HG02678 (cell line): ENCODE data around the gene HPS5.

Source experiments
- ATAC-seq: cut with Tn5 transposase; IDR thresholded peaks from one replicate; pipeline ENCODE4 v1.9.1; 2021; ENCODE audit warnings: mild to moderate bottlenecking, moderate library complexity; ENCODE audit not compliant: unreplicated experiment

HPS5 gene

GRCh38 chr11:18319914-18320313 lies 2.0 kb downstream of the HPS5 start:
- ATAC-seq, result no peak

- ATAC-seq, result no peak
Observed at GRCh38 chr11:18317551-18317950, 4.4 kb downstream of the HPS5 start.

- no peak for ATAC-seq
Observed at GRCh38 chr11:18315893-18316292, 6.0 kb downstream of the HPS5 start.

GRCh38 chr11:18314784-18315523 lies 7.0 kb downstream of the HPS5 start:
- no peak for ATAC-seq

GRCh38 chr11:18313965-18314763 lies 7.8 kb downstream of the HPS5 start:
- no peak for ATAC-seq

- ATAC-seq, result no peak
Observed at GRCh38 chr11:18312663-18313420, 9.1 kb downstream of the HPS5 start.

GRCh38 chr11:18312012-18312411 lies 9.9 kb downstream of the HPS5 start:
- ATAC-seq, result no peak

- no peak for ATAC-seq
Observed at GRCh38 chr11:18310800-18311340, 11.1 kb downstream of the HPS5 start.

- ATAC-seq, result no peak
Observed at GRCh38 chr11:18309691-18310090, 12.2 kb downstream of the HPS5 start.

- no peak for ATAC-seq
Observed at GRCh38 chr11:18308242-18308641, 13.7 kb downstream of the HPS5 start.

GRCh38 chr11:18307461-18308139 lies 14.3 kb downstream of the HPS5 start:
- no peak for ATAC-seq

GRCh38 chr11:18304745-18305144 lies 17.2 kb downstream of the HPS5 start:
- no peak for ATAC-seq

GRCh38 chr11:18299721-18300120 lies 22.2 kb downstream of the HPS5 start:
- no peak for ATAC-seq

GRCh38 chr11:18295316-18295715 lies 26.6 kb downstream of the HPS5 start:
- no peak for ATAC-seq

GRCh38 chr11:18294862-18295261 lies 27.1 kb downstream of the HPS5 start:
- ATAC-seq, result no peak

GRCh38 chr11:18288911-18289310 lies 33.0 kb downstream of the HPS5 start:
- ATAC-seq, result no peak

- no peak for ATAC-seq
Observed at GRCh38 chr11:18285841-18286240, 36.1 kb downstream of the HPS5 start.

GRCh38 chr11:18282626-18283025 lies 39.3 kb downstream of the HPS5 start:
- no peak for ATAC-seq

GRCh38 chr11:18280438-18281045 lies 41.4 kb downstream of the HPS5 start:
- peak; percentile 95 for ATAC-seq

GRCh38 chr11:18277565-18278271 lies 44.2 kb downstream of the HPS5 start:
- ATAC-seq, result no peak
